Thoracic aorta (tissue), 2 donors: Measurements from ENCODE around the gene ZNF12. TPM values are rescaled to one million over a fixed set of nuclear protein-coding genes. Genes with fewer than 3 reads are reported as not detected.

Experiments used
- ATAC-seq: fragments of 150-250 bp; one replicate; pipeline ENCODE4 v1.8.0; 2017; ENCODE audit warnings: low read depth; ENCODE audit not compliant: insufficient number of reproducible peaks, low FRiP score
- DNase-seq: peaks from one replicate; pipeline ENCODE4 v3.0.0-alpha.2; 2020; ENCODE audit warnings: low spot score
- H3K27ac ChIP-seq, 2 donors: fragments of 200-600 bp; sonication (generic); 1 replicate in 1 of 2; 2 replicates in 1 of 2; pipeline ENCODE4 v1.5.1; 2016; ENCODE audit warnings: mild to moderate bottlenecking in 2 of 2, moderate library complexity in 2 of 2
- H3K27me3 ChIP-seq: fragments of 200-600 bp; sonication (generic); replicated peaks from 2 replicates; pipeline ENCODE4 v1.6.0; 2016; ENCODE audit warnings: mild to moderate bottlenecking; ENCODE audit not compliant: insufficient read depth
- H3K36me3 ChIP-seq: fragments of 200-600 bp; sonication (generic); one replicate; pipeline ENCODE4 v1.5.1; 2016
- H3K4me1 ChIP-seq, 2 donors: fragments of 200-600 bp; sonication (generic); 1 replicate in 1 of 2; 2 replicates in 1 of 2; pipeline versions ENCODE4 v1.5.1 to v1.6.0; 2016; ENCODE audit warnings: low read depth in 2 of 2, mild to moderate bottlenecking in 1 of 2; ENCODE audit not compliant: control insufficient read depth in 1 of 2
- H3K4me3 ChIP-seq: fragments of 200-600 bp; sonication (generic); 2 replicates; pipeline ENCODE4 v1.5.1; 2016; ENCODE audit warnings: mild to moderate bottlenecking
- H3K9me3 ChIP-seq: fragments of 200-600 bp; sonication (generic); 2 replicates; pipeline ENCODE4 v1.5.1; 2016
- CTCF ChIP-seq: fragments of 200-600 bp; sonication (generic); IDR thresholded peaks from one replicate; pipeline ENCODE4 v1.5.1; 2019; ENCODE audit warnings: antibody characterized with exemption
- total RNA-seq, 2 donors: library from RNA; depleted of rRNA; stranded (reverse); fragments of >200 nt; gene quantifications; one replicate each; pipeline versions ENCODE4 v1.1.0 to v1.2.3, GENCODE V29; 2016

The ZNF12 gene
- total RNA-seq, 2 donors from 2014 or later = 18.5 to 34.2 TPM

- ATAC-seq (no peak), DNase-seq (no peak)
- Histone ChIP-seq H3K4me1 (peaks cover 12 to 18% of the 10 kb centered on the region in 2 donors), H3K36me3 (peaks cover 35% of the 10 kb centered on the region), H3K27ac (no peak overlapping the region), H3K27me3 (no peaks in the 10 kb centered on the region), H3K9me3 (no peaks in the 10 kb centered on the region), H3K4me3 (no peak overlapping the region)
- TF ChIP-seq CTCF = no peak
Observed at GRCh38 chr7:6640246-6640721, 66.5 kb downstream of the ZNF12 start.

GRCh38 chr7:6639627-6640026 lies 67.1 kb downstream of the ZNF12 start:
- H3K4me3 ChIP-seq = no peak overlapping the region
- H3K27ac ChIP-seq = no peak overlapping the region
- peaks cover 12 to 18% of the 10 kb centered on the region in 2 donors for H3K4me1 ChIP-seq
- peaks cover 32% of the 10 kb centered on the region for H3K36me3 ChIP-seq
- no peaks in the 10 kb centered on the region for H3K9me3 ChIP-seq
- ATAC-seq (no peak), DNase-seq (no peak)
- no peak for TF ChIP-seq CTCF
- no peaks in the 10 kb centered on the region for H3K27me3 ChIP-seq

- Histone ChIP-seq H3K4me1 (peaks cover 12 to 18% of the 10 kb centered on the region in 2 donors), H3K4me3 (no peak overlapping the region), H3K36me3 (peaks cover 26% of the 10 kb centered on the region), H3K27me3 (no peaks in the 10 kb centered on the region), H3K27ac (no peak overlapping the region), H3K9me3 (no peaks in the 10 kb centered on the region)
- no peak for TF ChIP-seq CTCF
- ATAC-seq (no peak), DNase-seq (no peak)
Observed at GRCh38 chr7:6639032-6639431, 67.7 kb downstream of the ZNF12 start.

Other genes with a start within 250 kb of the ZNF12 start
- 100 to 1,000 TPM; 105 to 123 TPM for gene KDELR2, start 222.8 kb downstream of the ZNF12 start, total RNA-seq
- under 1 TPM; 0.14 to 0.35 TPM for gene GRID2IP, start 155.5 kb downstream of the ZNF12 start, total RNA-seq
- 100 to 1,000 TPM in 1 of 2 donors, 10 to 100 TPM in 1; 35.3 to 101 TPM for gene ZDHHC4, start 129.5 kb downstream of the ZNF12 start, total RNA-seq
- gene INTS15, start 116.9 kb downstream of the ZNF12 start, total RNA-seq = 10 to 100 TPM; 37.2 to 45.4 TPM
- gene ZNF853, start 91.3 kb downstream of the ZNF12 start, total RNA-seq = 10 to 100 TPM; 12.7 to 31.4 TPM
- gene ZNF316, start 69.6 kb downstream of the ZNF12 start, total RNA-seq = 10 to 100 TPM; 54.4 to 64.6 TPM
- gene RSPH10B2, start 47.2 kb upstream of the ZNF12 start, total RNA-seq = not detected
- gene CCZ1B, start 119.3 kb upstream of the ZNF12 start, total RNA-seq = 10 to 100 TPM; 33.7 to 76.2 TPM